Measurements from ENCODE around the gene CYLC2.

Gene CYLC2

GRCh38 chr9:103041961-103042360, 46.8 kb downstream of the CYLC2 start:
- no peak overlapping the region for H3K4me2 ChIP-seq (ENCODE audit: insufficient read depth, low read length)
- no peaks in the 10 kb centered on the region for H3K27me3 ChIP-seq (ENCODE audit: insufficient read depth, low read length, poor library complexity)
- DNase-seq (no peak), ATAC-seq (ENCODE audit: insufficient read depth, low read depth) (no peak)
- no peak overlapping the region for H3K27ac ChIP-seq (ENCODE audit: low read length)
- TF ChIP-seq EZH2 (IDR thresholded peaks at IDR 0.05; ENCODE audit: borderline replicate concordance, low read depth, low read length, severe bottlenecking) (no peak), CTCF (IDR thresholded peaks at IDR 0.05; ENCODE audit: borderline replicate concordance, extremely low read depth, low read length, poor library complexity, severe bottlenecking) (no peak)
- no peak overlapping the region for H2AFZ ChIP-seq (ENCODE audit: low read depth, low read length)
- no peaks in the 10 kb centered on the region for H3K9me3 ChIP-seq (ENCODE audit: insufficient read depth, low read length, severe bottlenecking)
- no peaks in the 10 kb centered on the region for H3K36me3 ChIP-seq (ENCODE audit: insufficient read depth, low read length)
- no peak overlapping the region for H3K4me3 ChIP-seq (ENCODE audit: low read depth in 1 of 2, low read length in 2 of 2)
- no peaks in the 10 kb centered on the region for H4K20me1 ChIP-seq (ENCODE audit: insufficient read depth, low read length)
- H3K79me2 ChIP-seq (ENCODE audit: insufficient read depth, low read length): no peaks in the 10 kb centered on the region
- H3K4me1 ChIP-seq (ENCODE audit: insufficient read depth, low read length): no peaks in the 10 kb centered on the region
- H3K9ac ChIP-seq (ENCODE audit: low read depth, low read length): no peak overlapping the region
